Measurements from ENCODE around the gene FGFR1OP2.
"Not testable (repeated sequence)": the region's sequence is repeated elsewhere in the genome, so short reads cannot be mapped to it uniquely, and the experiment has no call there.

Gene FGFR1OP2

GRCh38 chr12:26936559-26937442, 1.5 kb upstream of the FGFR1OP2 start:
- Mint-ChIP-seq H3K27me3 (no peaks in the 10 kb centered on the region), H3K9me3 (no peaks in the 10 kb centered on the region), H3K4me3 (peak overlapping the region; percentile 95), H3K27ac (peak overlapping the region; percentile 100), H3K36me3 (ENCODE audit: low read depth) (peaks cover 66% of the 10 kb centered on the region), H3K4me1 (ENCODE audit: low read depth) (peaks cover 65% of the 10 kb centered on the region)
- no peak for DNase-seq

DNA sequence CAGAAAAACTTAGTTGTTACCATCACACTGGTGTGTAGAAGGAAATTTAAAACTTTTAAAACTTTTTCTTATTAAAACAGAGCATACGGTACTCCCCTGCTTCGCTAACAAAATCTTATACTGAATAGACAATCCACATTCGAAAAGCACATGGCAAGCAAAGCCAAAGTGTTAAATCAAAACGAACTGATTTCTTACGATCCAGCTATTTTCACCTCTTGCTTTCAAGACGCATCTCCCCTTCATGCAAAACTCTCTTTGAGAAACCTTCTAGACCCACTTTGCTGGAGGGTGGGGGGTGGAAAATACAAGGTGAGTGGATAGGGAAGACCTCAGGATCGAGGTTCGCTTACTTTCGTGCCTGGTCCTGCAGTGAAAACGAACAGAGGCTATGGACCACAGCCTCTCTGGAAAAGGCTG, 817 bp upstream of the FGFR1OP2 start:
- peaks cover 65% of the 10 kb centered on the region for H3K4me1 Mint-ChIP-seq (ENCODE audit: low read depth)
- no peak for DNase-seq
- no peaks in the 10 kb centered on the region for H3K9me3 Mint-ChIP-seq
- H3K36me3 Mint-ChIP-seq (ENCODE audit: low read depth), result peaks cover 62% of the 10 kb centered on the region
- H3K27ac Mint-ChIP-seq, result peak overlapping the region; percentile 100
- no peaks in the 10 kb centered on the region for H3K27me3 Mint-ChIP-seq
- peak overlapping the region; percentile 95 for H3K4me3 Mint-ChIP-seq

- Mint-ChIP-seq H3K36me3 (ENCODE audit: low read depth) (peaks cover 54% of the 10 kb centered on the region), H3K9me3 (no peaks in the 10 kb centered on the region), H3K4me1 (ENCODE audit: low read depth) (peaks cover 65% of the 10 kb centered on the region), H3K4me3 (peak overlapping the region; percentile 95), H3K27me3 (no peaks in the 10 kb centered on the region), H3K27ac (peak overlapping the region; percentile 100)
- no peak for DNase-seq
These were observed 412 bp downstream of the FGFR1OP2 start for GRCh38 chr12:26938701-26939062.

DNA sequence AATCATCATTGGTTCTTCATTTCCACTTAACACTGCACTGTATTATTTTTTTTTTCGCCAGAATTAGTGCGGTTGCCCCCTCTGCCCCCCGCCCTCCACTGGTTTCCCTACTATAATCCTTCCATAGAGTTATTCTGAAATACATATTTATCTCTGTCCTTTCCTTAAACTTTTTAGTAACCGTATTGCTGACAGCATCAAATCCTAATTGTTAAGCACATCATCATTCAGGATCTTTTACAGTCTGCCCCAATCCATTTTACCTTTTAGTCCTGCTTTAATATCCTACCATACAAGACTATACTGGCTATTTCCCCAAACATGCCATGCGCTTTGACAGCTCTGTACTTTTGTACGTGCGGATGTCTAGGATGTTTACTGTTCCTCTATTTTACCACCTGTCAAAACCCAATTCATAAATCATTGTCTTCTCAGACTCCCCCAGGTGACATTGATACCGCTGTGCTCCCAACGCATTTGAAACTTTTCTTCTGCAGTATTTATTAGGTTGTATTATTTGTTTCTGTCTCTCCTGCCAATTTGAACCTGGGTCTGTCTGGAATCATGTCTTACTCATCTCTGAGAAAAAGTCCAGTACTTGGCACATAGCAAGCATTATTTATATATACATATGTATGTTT, 1.0 kb downstream of the FGFR1OP2 start:
- Mint-ChIP-seq H3K4me3 (peak overlapping the region; percentile 95), H3K9me3 (no peaks in the 10 kb centered on the region), H3K27ac (peak overlapping the region; percentile 100), H3K27me3 (no peaks in the 10 kb centered on the region), H3K36me3 (ENCODE audit: low read depth) (peaks cover 52% of the 10 kb centered on the region), H3K4me1 (ENCODE audit: low read depth) (peaks cover 67% of the 10 kb centered on the region)
- no peak for DNase-seq

DNA sequence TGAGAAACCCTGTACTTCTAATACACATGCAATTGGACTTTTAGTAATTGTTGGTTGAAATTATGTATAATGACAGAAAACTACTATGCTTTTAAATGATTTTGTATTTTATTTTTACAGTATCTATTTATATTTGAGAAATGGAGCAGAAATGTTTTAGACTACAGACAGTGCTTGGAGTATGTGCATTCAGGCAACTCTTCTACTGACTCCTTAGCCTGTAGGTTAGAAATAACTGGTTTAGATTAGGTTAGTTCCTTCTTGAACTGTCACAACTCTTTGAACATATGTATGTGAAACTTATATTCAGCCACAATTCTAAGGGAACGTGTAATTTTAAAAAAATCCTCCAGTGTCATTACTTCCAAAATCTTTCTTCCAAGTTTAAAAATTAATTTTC, 1.7 kb downstream of the FGFR1OP2 start:
- Mint-ChIP-seq H3K4me1 (ENCODE audit: low read depth) (peaks cover 63% of the 10 kb centered on the region), H3K27ac (peak overlapping the region; percentile 100), H3K27me3 (no peaks in the 10 kb centered on the region), H3K36me3 (ENCODE audit: low read depth) (peaks cover 48% of the 10 kb centered on the region), H3K9me3 (no peaks in the 10 kb centered on the region), H3K4me3 (peak overlapping the region; percentile 95)
- no peak for DNase-seq

DNA sequence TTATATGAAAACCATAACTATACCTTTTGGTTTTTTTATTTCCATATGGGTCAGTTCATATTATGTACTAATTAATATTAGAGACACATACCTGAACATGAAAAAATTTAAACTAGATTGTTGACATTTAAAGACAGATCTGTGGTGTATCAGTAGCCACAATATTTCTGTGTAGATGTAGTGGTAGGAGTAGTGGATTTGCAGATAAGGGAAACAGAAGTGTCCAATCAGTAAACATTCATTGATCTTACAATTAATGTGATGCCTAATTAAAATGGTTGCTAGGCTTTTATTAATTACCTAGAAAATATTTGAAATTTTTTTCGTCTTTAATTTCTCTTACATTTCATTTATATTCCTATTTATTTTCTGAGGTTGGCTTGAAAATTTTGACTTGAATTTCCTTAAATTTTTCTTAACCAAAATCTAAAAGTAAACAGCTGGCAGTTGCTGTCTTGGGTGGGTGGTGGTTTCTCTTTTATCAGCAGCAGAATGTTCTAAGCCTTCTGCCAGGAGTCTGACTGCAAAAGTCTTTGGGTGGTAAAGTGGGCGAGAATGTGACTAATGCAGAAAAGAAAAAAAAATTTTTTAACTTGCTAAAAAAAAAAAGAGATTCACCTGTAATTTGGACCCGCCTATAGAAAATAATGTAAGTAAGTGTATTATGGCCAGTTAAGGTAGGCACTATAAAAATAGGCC, 2.4 kb downstream of the FGFR1OP2 start:
- Mint-ChIP-seq H3K4me1 (ENCODE audit: low read depth) (peaks cover 59% of the 10 kb centered on the region), H3K27ac (peak overlapping the region; percentile 100)

DNA sequence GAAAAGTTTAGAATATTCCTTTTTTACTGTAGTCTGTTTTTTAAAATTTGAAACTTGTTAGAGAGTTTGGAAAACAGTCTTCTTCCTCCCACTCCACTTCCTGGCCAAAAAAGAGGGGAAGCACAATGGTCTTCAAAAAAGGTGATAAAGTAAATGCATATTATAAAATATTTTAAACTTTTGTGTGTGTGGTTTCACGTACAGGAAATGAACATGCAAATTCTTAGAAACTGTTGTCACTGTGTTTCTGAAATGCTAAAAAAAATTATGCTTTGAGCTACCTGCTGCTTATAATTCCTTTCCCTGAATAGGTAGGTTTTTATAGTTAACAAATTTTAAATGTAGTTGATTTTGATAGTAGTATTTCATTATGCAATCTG, 2.9 kb downstream of the FGFR1OP2 start:
- no peak for DNase-seq
- Mint-ChIP-seq H3K4me3 (peak overlapping the region; percentile 95), H3K36me3 (ENCODE audit: low read depth) (peaks cover 45% of the 10 kb centered on the region), H3K27me3 (no peaks in the 10 kb centered on the region), H3K9me3 (no peaks in the 10 kb centered on the region), H3K27ac (peak overlapping the region; percentile 100), H3K4me1 (ENCODE audit: low read depth) (peaks cover 58% of the 10 kb centered on the region)

More for the DNA sequence above, 2.4 kb downstream of the FGFR1OP2 start:
- H3K27me3 Mint-ChIP-seq, result no peaks in the 10 kb centered on the region
- H3K36me3 Mint-ChIP-seq (ENCODE audit: low read depth), result peaks cover 45% of the 10 kb centered on the region
- DNase-seq, result no peak
- no peaks in the 10 kb centered on the region for H3K9me3 Mint-ChIP-seq
- H3K4me3 Mint-ChIP-seq, result peak overlapping the region; percentile 95

GRCh38 chr12:26948309-26948708, 10.0 kb downstream of the FGFR1OP2 start:
- H3K4me1 Mint-ChIP-seq (ENCODE audit: low read depth), result peaks cover 65% of the 10 kb centered on the region
- peaks cover 56% of the 10 kb centered on the region for H3K36me3 Mint-ChIP-seq (ENCODE audit: low read depth)
- no peaks in the 10 kb centered on the region for H3K27me3 Mint-ChIP-seq
- DNase-seq, result no peak
- peaks cover 10% of the 10 kb centered on the region for H3K9me3 Mint-ChIP-seq
- H3K4me3 Mint-ChIP-seq, result no peak overlapping the region
- H3K27ac Mint-ChIP-seq, result peak overlapping the region; percentile 58

DNA sequence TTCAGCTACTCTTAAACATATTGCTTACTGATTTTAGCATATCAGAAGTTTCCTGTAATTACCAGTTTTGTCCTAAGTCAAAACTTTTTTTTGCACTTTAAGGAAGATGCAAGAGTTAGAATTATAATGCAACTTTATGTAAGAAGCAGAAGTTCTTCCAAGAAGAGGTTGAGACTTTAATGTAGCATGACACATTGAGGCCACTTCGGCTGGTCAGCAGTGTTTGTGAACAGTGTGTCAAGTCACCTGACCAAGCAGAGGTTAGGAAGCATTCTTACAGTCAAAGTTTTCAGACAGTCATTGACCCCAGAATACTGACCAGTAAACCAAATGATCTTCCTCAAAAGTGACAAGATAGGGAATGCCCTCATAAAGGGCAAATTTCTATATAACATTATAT, 15.2 kb downstream of the FGFR1OP2 start:
- peaks cover 3% of the 10 kb centered on the region for H3K9me3 Mint-ChIP-seq
- H3K36me3 Mint-ChIP-seq (ENCODE audit: low read depth), result peaks cover 65% of the 10 kb centered on the region
- no peaks in the 10 kb centered on the region for H3K27me3 Mint-ChIP-seq
- H3K4me1 Mint-ChIP-seq (ENCODE audit: low read depth), result peaks cover 46% of the 10 kb centered on the region
- H3K4me3 Mint-ChIP-seq, result no peak overlapping the region
- DNase-seq, result no peak
- no peak overlapping the region for H3K27ac Mint-ChIP-seq

DNA sequence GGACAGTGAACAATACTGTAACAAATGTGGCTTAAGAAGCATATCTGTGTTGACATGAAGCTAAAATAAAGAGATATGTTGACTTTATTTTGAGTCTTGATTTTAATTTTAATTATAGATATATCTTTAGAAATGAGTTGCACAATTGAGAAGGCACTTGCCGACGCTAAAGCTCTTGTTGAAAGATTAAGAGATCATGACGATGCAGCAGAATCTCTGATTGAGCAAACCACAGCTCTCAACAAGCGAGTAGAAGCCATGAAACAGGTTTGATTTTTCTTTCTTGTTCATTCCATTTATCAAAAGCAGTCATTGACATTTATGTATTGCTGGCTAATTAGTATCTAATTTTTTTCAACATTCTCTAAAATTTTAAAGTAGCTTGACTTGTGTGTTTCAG, 15.8 kb downstream of the FGFR1OP2 start:
- DNase-seq, result no peak
- Mint-ChIP-seq H3K4me3 (no peak overlapping the region), H3K9me3 (no peaks in the 10 kb centered on the region), H3K4me1 (ENCODE audit: low read depth) (peaks cover 44% of the 10 kb centered on the region), H3K36me3 (ENCODE audit: low read depth) (peaks cover 62% of the 10 kb centered on the region), H3K27ac (peak overlapping the region; percentile 37), H3K27me3 (no peaks in the 10 kb centered on the region)

DNA sequence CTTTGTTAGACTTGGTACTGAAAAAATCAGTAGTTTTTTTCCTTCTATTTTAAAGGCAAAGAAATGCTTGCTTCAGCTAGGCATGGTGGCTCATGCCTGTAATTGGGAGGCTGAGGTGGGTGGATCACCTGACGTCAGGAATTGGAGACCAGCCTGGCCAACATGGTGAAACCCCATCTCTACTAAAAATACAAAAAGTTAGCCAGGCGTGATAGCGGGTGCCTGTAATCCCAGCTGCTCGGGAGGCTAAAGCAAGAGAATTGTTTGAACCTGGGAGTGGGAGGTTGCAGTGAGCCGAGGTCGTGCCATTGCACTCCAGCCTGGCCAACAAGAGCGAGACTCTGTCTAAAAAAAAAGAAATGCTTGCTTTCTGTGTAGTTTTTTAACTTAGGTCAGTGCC, 23.1 kb downstream of the FGFR1OP2 start:
- H3K9me3 Mint-ChIP-seq; H3K27me3 Mint-ChIP-seq; DNase-seq; H3K4me3 Mint-ChIP-seq; H3K4me1 Mint-ChIP-seq (ENCODE audit: low read depth); H3K27ac Mint-ChIP-seq: not testable (repeated sequence)
- peaks cover 87% of the 10 kb centered on the region for H3K36me3 Mint-ChIP-seq (ENCODE audit: low read depth)

- H3K27me3 Mint-ChIP-seq, result no peaks in the 10 kb centered on the region
- DNase-seq, result no peak
- no peaks in the 10 kb centered on the region for H3K4me1 Mint-ChIP-seq (ENCODE audit: low read depth)
- H3K4me3 Mint-ChIP-seq, result no peak overlapping the region
- H3K27ac Mint-ChIP-seq, result no peak overlapping the region
- peaks cover 87% of the 10 kb centered on the region for H3K36me3 Mint-ChIP-seq (ENCODE audit: low read depth)
- no peaks in the 10 kb centered on the region for H3K9me3 Mint-ChIP-seq
These were observed 23.5 kb downstream of the FGFR1OP2 start for GRCh38 chr12:26961803-26962202.

GRCh38 chr12:26963413-26963812, 25.1 kb downstream of the FGFR1OP2 start:
- peaks cover 83% of the 10 kb centered on the region for H3K36me3 Mint-ChIP-seq (ENCODE audit: low read depth)
- no peaks in the 10 kb centered on the region for H3K9me3 Mint-ChIP-seq
- H3K27me3 Mint-ChIP-seq, result no peaks in the 10 kb centered on the region
- DNase-seq, result no peak
- no peak overlapping the region for H3K4me3 Mint-ChIP-seq
- H3K4me1 Mint-ChIP-seq (ENCODE audit: low read depth), result no peaks in the 10 kb centered on the region
- peak overlapping the region; percentile 9 for H3K27ac Mint-ChIP-seq

- H3K36me3 Mint-ChIP-seq (ENCODE audit: low read depth), result peaks cover 78% of the 10 kb centered on the region
- no peaks in the 10 kb centered on the region for H3K9me3 Mint-ChIP-seq
- peaks cover 17% of the 10 kb centered on the region for H3K4me1 Mint-ChIP-seq (ENCODE audit: low read depth)
- H3K4me3 Mint-ChIP-seq, result no peak overlapping the region
- H3K27ac Mint-ChIP-seq, result no peak overlapping the region
- DNase-seq, result no peak
- no peaks in the 10 kb centered on the region for H3K27me3 Mint-ChIP-seq
These were observed 28.6 kb downstream of the FGFR1OP2 start for GRCh38 chr12:26966842-26967241.

- Mint-ChIP-seq H3K9me3 (no peaks in the 10 kb centered on the region), H3K4me1 (ENCODE audit: low read depth) (peaks cover 20% of the 10 kb centered on the region), H3K36me3 (ENCODE audit: low read depth) (peaks cover 71% of the 10 kb centered on the region), H3K27me3 (no peaks in the 10 kb centered on the region), H3K27ac (no peak overlapping the region), H3K4me3 (no peak overlapping the region)
- DNase-seq, result no peak
These were observed 31.9 kb downstream of the FGFR1OP2 start for GRCh38 chr12:26970136-26970535.

All from activated T-cell treated with anti-CD3 and anti-CD28 coated beads, Interleukin-2, amount 50 U/mL, for 24 hours (primary cell).